Measurements from ENCODE around the gene LCN6. TPM values are rescaled to one million over a fixed set of nuclear protein-coding genes. Genes with fewer than 3 reads are reported as not detected.
A peak's percentile ranks its signal among the peaks of the same experiment; 100 is the strongest.
"Not testable (repeated sequence)": the region's sequence is repeated elsewhere in the genome, so short reads cannot be mapped to it uniquely, and the experiment has no call there.

LCN6 gene
- total RNA-seq, 2 experiments from 2014 or later: not detected

DNA sequence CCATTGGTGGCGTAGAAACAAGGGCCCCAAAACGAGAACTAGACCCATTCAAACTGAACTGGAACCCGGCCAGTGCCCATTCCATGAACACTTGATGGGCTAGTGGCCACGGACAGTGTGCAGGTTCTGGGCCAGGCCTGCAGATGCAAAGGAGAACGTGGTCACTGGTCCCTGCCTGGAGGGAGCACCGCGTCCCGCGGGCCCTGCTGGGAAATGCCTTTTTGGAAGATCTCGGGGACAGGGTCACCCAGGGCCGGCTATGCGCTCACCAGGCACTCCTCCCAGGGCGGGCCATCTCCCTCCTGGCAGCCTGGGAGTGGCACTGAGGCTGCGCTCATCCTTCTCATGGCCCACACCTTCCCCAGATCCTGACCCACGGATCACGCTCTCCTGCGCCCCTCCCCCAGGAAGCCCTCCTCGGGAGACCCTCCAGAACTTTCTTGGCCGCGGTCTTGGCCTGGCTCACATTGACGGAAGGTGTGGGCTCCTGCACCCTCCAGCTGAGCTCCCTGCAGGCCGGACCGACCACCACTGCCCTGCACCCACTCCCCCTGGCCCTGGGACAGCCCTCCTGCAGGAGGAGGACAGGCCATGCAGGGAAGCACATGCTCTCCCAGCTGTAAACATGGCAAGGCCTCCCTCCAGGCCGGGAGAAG lies 38.7 kb downstream of the LCN6 start:
- ATAC-seq (ENCODE audit: low read depth): no peak
- no peak overlapping the region for H3K4me3 Mint-ChIP-seq
- POLR2A ChIA-PET: no interaction called here
- H3K27ac Mint-ChIP-seq: no peak overlapping the region
- no peaks in the 10 kb centered on the region for H3K9me3 Mint-ChIP-seq
- DNase-seq: no peak
- H3K4me1 Mint-ChIP-seq: no peaks in the 10 kb centered on the region
- H3K36me3 Mint-ChIP-seq: no peaks in the 10 kb centered on the region
- peaks cover 41% of the 10 kb centered on the region for H3K27me3 Mint-ChIP-seq

DNA sequence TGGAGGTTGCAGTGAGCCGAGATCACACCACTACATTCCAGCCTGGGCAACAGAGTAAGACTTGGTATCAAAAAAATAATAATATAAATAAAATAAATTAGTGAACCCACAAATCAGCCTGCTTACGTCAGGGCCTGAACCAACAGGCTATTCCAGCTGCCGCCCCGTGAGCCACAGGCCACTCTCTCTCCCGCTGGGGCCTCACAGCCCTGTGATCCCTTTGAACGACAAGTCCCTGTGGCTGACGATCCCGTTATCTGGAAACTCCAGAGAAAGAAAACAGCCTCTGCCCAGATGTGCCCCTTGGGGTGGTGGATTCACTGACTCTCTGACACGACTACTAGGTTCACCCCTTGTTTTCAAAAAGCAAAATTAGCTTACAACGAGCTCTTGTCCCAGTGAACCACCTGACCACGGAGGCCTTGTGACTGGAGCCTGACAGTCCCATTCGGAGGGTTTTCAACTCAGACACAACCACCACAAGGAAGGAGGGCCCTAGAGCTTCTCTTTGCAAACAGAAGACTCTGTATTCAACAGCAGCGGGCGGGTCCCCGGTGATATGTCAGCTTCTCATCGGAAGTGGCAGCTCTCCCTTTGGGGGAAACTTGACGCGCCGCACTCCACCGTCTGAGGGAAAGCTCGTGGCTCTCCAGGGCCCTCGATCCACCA lies 40.3 kb downstream of the LCN6 start:
- no peak for ATAC-seq (ENCODE audit: low read depth)
- Mint-ChIP-seq H3K4me3 (no peak overlapping the region), H3K27me3 (peaks cover 29% of the 10 kb centered on the region), H3K9me3 (no peaks in the 10 kb centered on the region), H3K27ac (no peak overlapping the region), H3K4me1 (peaks cover 6% of the 10 kb centered on the region), H3K36me3 (no peaks in the 10 kb centered on the region)
- POLR2A ChIA-PET: interaction anchor here (1.4 to 1.6 kb wide), 2 partner anchors 19 to 22 kb away, joined by 4 to 8 read pairs; no protein-coding TSS in a partner anchor
- no peak for DNase-seq

DNA sequence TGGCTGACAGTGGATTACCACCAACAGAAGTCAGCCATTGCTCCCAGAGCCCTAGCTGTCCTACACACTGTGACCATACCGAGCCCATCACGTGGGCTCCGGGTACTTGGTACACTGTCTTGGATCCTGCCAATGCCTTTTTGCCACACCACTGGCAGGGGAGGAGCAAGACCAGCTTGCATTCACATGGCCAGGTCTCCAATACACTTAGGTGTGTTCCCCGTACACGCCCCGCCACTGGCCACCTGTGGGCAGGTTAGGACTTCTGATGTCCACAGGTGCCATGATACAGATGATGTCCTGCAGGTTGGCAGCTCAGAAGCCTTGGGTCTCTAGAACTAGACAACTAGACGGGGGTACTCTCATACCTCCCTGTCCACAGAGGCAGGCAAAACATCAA lies 41.3 kb downstream of the LCN6 start:
- POLR2A ChIA-PET: interaction anchor here (1.4 to 2.4 kb wide), 2 partner anchors 21 kb away, joined by 4 to 9 read pairs; no protein-coding TSS in a partner anchor
- Mint-ChIP-seq H3K27ac (no peak overlapping the region), H3K27me3 (peaks cover 29% of the 10 kb centered on the region), H3K36me3 (no peaks in the 10 kb centered on the region), H3K4me1 (peaks cover 6% of the 10 kb centered on the region), H3K4me3 (no peak overlapping the region), H3K9me3 (no peaks in the 10 kb centered on the region)
- ATAC-seq (ENCODE audit: low read depth) (no peak), DNase-seq (no peak)

DNA sequence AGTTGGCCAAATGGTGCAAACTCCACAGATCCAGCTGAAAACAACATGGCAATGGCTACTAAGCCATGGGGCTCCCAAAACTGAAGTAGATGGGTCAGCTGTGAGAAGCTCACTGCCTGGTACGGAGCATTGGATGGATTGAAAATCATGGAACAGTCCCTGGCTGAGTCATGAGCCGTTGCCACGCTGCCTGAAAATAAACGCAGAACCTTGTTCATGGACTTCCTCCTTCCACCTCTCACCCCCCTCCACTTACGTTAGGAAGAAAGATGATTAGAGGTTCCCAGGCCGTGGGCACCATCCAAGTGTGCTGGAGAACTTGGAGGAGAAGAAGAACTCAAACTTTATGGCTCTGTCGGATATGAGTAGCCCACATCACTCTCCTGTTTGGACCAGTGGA lies 42.8 kb downstream of the LCN6 start:
- DNase-seq: no peak
- Mint-ChIP-seq H3K9me3 (no peaks in the 10 kb centered on the region), H3K4me1 (peaks cover 14% of the 10 kb centered on the region), H3K27ac (no peak overlapping the region), H3K4me3 (no peak overlapping the region), H3K27me3 (peaks cover 16% of the 10 kb centered on the region), H3K36me3 (no peaks in the 10 kb centered on the region)
- POLR2A ChIA-PET: interaction anchor here (0.9 to 2.4 kb wide), 2 partner anchors 22 to 176 kb away, joined by 3 to 9 read pairs; no protein-coding TSS in a partner anchor
- no peak for ATAC-seq (ENCODE audit: low read depth)

DNA sequence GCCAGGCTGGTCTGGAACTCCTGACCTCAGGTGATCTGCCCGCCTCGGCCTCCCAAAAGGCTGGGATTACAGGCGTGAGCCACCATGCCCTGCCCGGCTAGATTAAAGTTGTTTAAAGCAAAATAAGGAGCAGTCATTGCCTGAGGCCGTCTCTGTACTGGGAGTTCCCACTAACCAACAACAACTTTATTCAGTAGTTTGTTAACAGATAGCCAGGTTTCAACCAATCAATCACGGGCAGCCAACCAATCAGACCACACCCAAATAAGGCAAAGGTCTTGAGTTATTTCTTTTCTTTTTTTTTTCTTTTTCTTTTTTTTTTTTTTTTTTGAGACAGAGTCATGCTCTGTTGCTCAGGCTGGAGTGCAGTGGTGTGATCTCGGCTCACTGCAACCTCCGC lies 43.6 kb downstream of the LCN6 start:
- not testable (repeated sequence) for ATAC-seq (ENCODE audit: low read depth); H3K9me3 Mint-ChIP-seq; H3K27ac Mint-ChIP-seq; H3K36me3 Mint-ChIP-seq; DNase-seq; H3K4me3 Mint-ChIP-seq
- POLR2A ChIA-PET: interaction anchor here (0.9 to 2.4 kb wide), 2 partner anchors 23 to 177 kb away, joined by 3 to 9 read pairs; no protein-coding TSS in a partner anchor
- H3K27me3 Mint-ChIP-seq: peaks cover 13% of the 10 kb centered on the region
- peaks cover 18% of the 10 kb centered on the region for H3K4me1 Mint-ChIP-seq

DNA sequence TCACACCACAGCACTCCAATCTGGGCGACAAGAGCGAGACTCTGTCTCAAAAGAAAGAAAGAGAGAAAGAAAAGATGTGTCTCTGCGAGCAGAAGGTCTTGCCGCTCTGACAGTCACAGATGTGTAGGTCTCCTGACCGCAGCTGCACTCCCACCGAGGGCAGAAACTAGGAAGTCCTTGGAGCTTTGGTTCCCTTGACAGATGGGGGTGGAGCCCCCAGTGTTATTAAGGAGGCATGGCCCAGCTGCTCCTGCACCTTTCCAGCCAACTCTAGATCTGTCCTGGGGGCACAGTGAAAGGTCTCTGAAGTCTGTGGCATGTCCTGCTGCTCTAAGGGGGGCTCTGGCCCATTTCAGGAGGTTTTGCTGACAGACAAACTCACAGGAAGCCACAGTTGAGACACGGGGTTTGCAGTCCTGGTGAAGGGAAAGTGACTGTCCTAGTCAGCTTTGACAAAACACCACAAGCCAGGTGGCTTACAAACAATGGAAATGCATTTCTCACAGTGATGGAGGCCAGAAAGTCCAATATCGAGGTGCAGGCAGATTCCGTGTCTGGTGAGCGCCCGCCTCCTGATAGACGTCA lies 45.0 kb downstream of the LCN6 start:
- Mint-ChIP-seq H3K36me3 (no peaks in the 10 kb centered on the region), H3K27ac (peak overlapping the region; percentile 23), H3K9me3 (no peaks in the 10 kb centered on the region), H3K4me1 (peaks cover 18% of the 10 kb centered on the region), H3K4me3 (no peak overlapping the region), H3K27me3 (peaks cover 19% of the 10 kb centered on the region)
- DNase-seq (no peak), ATAC-seq (ENCODE audit: low read depth) (no peak)
- POLR2A ChIA-PET: interaction anchor here (4.0 kb wide), 1 partner anchor 24 kb away, joined by 52 read pairs; no protein-coding TSS in a partner anchor

DNA sequence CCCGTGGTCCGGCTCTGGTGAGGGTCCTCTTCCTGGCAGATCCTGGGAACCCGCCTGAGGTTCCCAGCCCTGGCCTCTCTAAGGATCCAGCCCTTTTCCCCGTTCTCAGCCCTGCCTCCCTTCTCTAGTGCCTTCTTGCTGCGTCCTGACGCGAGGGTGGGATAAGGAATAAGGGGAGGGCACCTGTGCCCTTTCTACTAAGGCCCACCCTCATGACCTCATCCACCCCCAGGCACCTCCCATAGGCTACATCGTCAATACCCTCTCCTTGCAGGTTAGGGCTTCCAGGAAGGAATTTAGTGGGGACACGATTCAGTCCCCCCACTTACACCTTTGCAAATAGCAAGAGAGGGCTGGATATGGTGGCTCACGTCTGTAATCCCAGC lies 46.7 kb downstream of the LCN6 start:
- no peak for ATAC-seq (ENCODE audit: low read depth)
- peak overlapping the region; percentile 92 for H3K27ac Mint-ChIP-seq
- H3K27me3 Mint-ChIP-seq: peaks cover 26% of the 10 kb centered on the region
- H3K4me1 Mint-ChIP-seq: peaks cover 23% of the 10 kb centered on the region
- H3K36me3 Mint-ChIP-seq: no peaks in the 10 kb centered on the region
- H3K4me3 Mint-ChIP-seq: peak overlapping the region; percentile 88
- H3K9me3 Mint-ChIP-seq: no peaks in the 10 kb centered on the region
- POLR2A ChIA-PET: interaction anchor here (0.7 to 4.0 kb wide), 3 partner anchors 13 to 28 kb away, joined by 4 to 52 read pairs (median 5); no protein-coding TSS in a partner anchor
- no peak for DNase-seq

DNA sequence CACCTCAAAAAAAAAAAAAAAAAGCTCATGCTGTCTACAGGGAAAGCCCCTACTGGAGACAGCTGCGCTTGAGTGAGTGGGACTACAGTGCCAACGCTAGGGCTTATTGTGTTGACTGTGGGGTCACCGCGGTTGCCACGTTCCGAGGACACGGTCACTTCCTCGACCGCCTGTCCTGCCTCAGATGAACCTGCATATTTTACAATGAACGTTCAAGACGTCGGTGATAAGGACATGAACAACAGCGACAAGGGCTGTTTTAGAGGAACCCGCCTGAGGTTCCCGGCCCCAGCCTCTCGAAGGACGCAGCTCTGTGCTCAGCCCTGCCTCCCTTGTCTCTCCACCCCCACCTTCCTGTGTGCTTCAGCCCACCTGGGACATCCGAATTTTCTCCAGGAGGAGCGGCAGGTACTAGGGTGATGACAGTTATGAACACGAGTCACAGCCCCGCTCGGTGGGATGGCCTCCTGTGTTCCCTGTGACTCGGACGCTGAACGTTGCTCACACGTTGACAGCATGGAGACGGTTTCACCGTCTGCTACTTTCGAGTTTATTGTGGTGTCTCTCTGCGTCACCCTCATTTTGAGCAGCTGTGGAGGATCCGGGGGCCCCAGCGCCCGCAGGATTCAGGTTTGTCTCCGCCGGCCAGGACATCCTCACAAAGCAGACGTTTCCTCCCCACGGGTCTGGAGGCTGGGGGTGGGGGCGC lies 47.2 kb downstream of the LCN6 start:
- DNase-seq (peak; percentile 69), ATAC-seq (ENCODE audit: low read depth) (peak; percentile 86)
- peak overlapping the region; percentile 88 for H3K4me3 Mint-ChIP-seq
- POLR2A ChIA-PET: interaction anchor here (0.6 to 4.0 kb wide), 8 partner anchors 12 to 492 kb away, joined by 3 to 52 read pairs (median 4); no protein-coding TSS in a partner anchor
- H3K27me3 Mint-ChIP-seq: peaks cover 23% of the 10 kb centered on the region
- no peaks in the 10 kb centered on the region for H3K36me3 Mint-ChIP-seq
- peak overlapping the region; percentile 92 for H3K27ac Mint-ChIP-seq
- H3K9me3 Mint-ChIP-seq: no peaks in the 10 kb centered on the region
- H3K4me1 Mint-ChIP-seq: peaks cover 23% of the 10 kb centered on the region

DNA sequence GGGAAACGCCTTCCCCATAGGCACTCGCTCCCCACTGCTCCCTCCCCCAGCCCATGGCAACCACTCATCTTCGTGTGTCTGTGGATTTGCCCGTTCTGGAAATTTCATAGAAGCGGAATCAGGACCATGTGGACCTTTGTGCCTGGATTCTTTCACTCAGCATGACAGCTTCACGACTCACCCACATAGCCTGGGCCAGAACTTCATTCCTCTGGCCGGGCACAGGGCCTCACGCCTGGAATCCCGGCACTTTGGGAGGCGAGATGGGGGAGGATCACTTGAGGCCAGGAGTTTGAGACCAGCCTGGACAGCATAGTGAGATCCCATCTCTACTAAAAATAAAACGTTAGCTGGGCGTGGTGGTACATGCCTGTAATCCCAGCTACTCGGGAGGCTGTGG lies 48.0 kb downstream of the LCN6 start:
- no peak for ATAC-seq (ENCODE audit: low read depth)
- Mint-ChIP-seq H3K27me3 (peaks cover 17% of the 10 kb centered on the region), H3K36me3 (no peaks in the 10 kb centered on the region), H3K4me1 (peaks cover 23% of the 10 kb centered on the region), H3K4me3 (peak overlapping the region; percentile 88), H3K9me3 (no peaks in the 10 kb centered on the region), H3K27ac (peak overlapping the region; percentile 92)
- DNase-seq: no peak
- POLR2A ChIA-PET: interaction anchor here (1.1 to 4.0 kb wide), 4 partner anchors 12 to 27 kb away, joined by 4 to 52 read pairs (median 5); no protein-coding TSS in a partner anchor

DNA sequence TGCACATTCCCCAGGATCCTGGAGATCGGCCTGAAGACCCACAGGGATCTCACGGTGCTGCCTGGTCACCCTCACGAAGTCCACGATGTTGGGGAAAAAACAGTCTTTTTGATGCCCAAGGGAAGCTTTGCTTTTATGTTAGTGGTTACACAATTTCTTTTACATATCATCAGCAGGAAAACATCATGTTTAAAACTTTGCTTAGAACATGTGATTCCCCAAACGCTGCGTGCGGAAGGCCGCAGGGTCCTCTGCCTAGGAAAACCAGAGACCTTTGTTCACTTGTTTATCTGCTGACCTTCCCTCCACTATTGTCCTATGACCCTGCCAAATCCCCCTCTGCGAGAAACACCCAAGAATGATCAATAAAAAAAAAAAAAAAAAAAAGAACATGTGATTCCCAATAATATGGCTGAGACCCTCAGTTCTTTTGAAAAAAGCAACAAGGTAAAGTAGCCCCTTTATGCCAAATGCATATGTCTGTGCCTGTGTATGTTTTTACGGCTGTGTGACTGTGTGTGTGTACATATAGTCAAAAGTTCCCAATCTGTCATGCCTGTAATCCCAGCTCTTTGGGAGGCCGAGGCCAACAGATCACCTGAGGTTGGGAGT lies 49.6 kb downstream of the LCN6 start:
- H3K27me3 Mint-ChIP-seq: peaks cover 16% of the 10 kb centered on the region
- ATAC-seq (ENCODE audit: low read depth): no peak
- no peaks in the 10 kb centered on the region for H3K36me3 Mint-ChIP-seq
- peaks cover 23% of the 10 kb centered on the region for H3K4me1 Mint-ChIP-seq
- DNase-seq: no peak
- no peak overlapping the region for H3K4me3 Mint-ChIP-seq
- POLR2A ChIA-PET: interaction anchor here (0.7 to 1.3 kb wide), 3 partner anchors 28 to 526 kb away, joined by 3 to 4 read pairs (median 4); partner anchors contain the start of gene CYSRT1
- no peak overlapping the region for H3K27ac Mint-ChIP-seq
- H3K9me3 Mint-ChIP-seq: no peaks in the 10 kb centered on the region

DNA sequence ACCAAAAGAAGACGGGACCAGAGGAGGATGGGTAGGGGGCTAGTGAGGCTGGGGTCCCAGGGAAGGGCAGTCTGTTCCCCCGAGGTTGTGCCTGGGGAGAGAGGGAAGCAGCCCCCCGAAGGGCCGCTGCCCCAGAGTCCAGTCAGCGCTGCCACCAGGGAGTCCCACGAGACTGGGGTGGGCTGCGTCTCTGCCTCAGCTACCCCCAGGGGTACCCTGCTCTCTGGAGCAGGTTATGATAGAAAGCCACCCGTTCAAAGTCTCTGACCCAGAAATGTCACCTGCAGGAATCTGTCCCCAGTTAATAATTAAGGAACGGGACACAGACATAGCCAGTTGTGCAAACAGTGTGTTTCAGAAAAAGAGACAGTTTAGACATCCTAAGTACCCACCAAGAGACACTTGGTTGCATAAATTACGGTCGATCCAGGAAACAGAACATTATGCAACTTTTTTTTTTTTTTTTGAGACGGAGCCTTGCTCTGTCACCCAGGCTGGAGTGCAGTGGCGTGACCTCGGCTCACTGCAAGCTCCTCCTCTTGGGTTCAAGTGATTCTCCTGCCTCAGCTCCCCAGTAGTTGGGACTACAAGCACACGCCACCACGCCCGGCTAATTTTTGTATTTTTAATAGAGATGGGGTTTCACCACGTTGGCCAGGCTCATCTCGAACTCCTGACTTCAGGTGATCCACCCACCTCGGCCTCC lies 50.4 kb downstream of the LCN6 start:
- Mint-ChIP-seq H3K27ac (no peak overlapping the region), H3K4me1 (peaks cover 17% of the 10 kb centered on the region), H3K4me3 (no peak overlapping the region), H3K27me3 (peaks cover 16% of the 10 kb centered on the region), H3K36me3 (no peaks in the 10 kb centered on the region), H3K9me3 (no peaks in the 10 kb centered on the region)
- no peak for DNase-seq
- POLR2A ChIA-PET: interaction anchor here (0.6 to 0.7 kb wide), 2 partner anchors 527 to 687 kb away, joined by 3 to 4 read pairs; partner anchors contain the start of gene CYSRT1
- no peak for ATAC-seq (ENCODE audit: low read depth)

DNA sequence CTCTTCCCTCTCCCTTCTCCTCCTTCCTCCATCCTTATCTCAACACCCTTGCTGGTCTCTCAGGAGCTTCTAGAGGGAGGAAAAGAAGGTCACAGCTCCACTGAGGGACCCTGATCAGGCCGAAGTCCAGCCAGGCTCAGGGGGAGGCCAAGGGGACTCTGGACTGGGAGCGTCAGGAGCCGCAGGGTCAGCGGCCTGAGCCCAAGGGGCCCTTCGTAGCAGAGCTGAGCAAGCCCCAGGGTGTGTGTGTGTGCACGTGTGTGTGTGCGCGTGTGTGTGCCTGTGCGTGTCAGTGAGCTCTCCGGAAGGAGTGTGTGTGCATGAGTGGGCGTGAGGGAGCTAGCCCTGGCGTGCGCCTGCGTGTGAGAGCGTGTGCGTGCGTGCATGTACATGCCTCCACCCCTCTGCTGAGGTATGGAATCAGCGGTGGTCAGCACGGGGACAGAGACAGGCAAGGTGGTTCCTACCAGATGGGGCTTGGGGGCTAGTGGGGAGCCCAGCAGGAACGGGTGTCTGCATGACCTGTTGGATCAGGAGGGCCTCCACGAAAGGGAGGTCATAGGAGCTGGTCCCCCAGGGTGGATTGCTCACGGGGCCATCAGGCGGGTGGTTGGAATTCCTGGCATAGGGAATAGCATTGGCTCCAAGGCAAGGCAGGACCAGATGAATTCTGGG lies 51.0 kb downstream of the LCN6 start:
- Mint-ChIP-seq H3K9me3 (no peaks in the 10 kb centered on the region), H3K36me3 (no peaks in the 10 kb centered on the region), H3K4me1 (peaks cover 17% of the 10 kb centered on the region), H3K27me3 (peaks cover 16% of the 10 kb centered on the region), H3K27ac (no peak overlapping the region), H3K4me3 (no peak overlapping the region)
- POLR2A ChIA-PET: interaction anchor here (0.6 kb wide), 1 partner anchor 687 kb away, joined by 3 read pairs; no protein-coding TSS in a partner anchor
- DNase-seq (no peak), ATAC-seq (ENCODE audit: low read depth) (no peak)

All from activated naive CD8-positive, alpha-beta T cell treated with anti-CD3 and anti-CD28 coated beads, Interleukin-2, amount 10 ng/mL, durations not matched to agents 7 days and 5 days (primary cell).